UCSD-AML1 (cell line): ENCODE results near the gene PPP4R3A.
A peak's percentile ranks its signal among the peaks of the same experiment; 100 is the strongest.
"Not testable (repeated sequence)": the region's sequence is repeated elsewhere in the genome, so short reads cannot be mapped to it uniquely, and the experiment has no call there.

Source experiments
- DNase-seq: peaks from one replicate; lab custom pipeline; 2025; ENCODE audit not compliant: unreplicated experiment; lab: John Stamatoyannopoulos, UW

PPP4R3A gene

DNA sequence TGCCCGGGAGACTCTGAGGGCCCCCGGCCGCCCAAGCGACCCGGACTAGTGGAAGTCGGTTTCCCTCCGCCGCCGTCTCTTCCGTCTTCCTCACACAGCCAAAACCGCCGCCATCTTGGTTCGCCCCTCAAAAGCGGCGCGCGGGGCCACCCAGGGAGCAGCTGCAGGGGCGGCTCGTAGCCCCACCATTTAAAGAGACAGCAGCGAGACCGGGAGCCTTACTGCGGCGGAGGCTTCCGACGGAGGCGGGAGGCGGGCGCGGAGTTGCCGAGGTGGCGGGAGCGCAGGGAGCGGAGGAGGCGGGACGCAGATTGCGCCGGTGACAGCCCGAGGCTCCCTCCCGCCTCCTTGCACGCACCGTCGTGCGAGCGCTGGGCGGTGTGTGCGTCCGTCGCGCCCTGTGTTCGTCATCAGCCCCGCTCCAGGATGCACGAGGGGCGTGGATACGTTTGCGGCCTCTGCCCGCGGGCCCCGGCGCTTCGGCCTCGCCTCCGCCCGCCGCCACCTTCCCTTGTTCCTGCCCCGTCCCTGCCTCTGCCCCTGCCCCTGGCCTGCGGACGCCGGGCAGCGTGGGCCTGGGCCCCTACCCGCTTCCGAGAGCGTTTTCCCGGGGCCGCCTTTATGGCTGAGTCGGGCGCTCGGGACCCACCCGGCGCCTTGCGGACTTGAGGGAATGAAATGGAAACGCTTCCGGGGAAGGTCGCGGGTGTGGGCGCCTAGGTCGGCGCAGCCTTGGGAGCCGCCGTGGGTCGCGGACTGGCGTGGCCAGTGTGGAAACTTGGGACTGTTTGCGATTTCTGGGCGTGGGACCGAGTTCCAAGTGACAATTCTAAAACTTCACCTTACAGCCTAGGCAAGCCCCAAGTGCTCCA, at the start of gene PPP4R3A:
TSS of gene PPP4R3A (minus strand) at position 140 of the 872 bp plus-strand sequence. CDS start 663 bp downstream, outside the sequence.
- peak; percentile 95 for DNase-seq

DNA sequence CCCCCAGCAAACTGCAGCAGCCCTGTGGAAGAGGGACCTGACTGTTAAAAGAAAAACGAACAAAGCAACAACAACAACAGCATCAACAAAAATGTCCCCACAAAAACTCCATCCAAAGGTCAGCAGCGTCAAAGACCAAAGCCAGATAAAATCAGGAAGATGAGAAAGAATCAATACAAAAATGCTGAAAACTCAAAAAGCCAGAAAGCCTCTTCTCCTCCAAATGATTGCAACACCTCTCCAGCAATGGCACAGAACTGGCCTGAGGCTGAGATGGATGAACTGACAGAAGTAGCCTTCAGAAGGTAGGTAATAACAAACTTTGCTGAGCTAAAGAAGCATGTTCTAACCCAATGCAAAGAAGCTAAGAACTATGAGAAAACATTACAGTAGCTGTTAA, 45.4 kb upstream of the PPP4R3A start:
- DNase-seq = no peak

GRCh38 chr14:91554535-91555332, 44.6 kb upstream of the PPP4R3A start:
- no peak for DNase-seq

DNA sequence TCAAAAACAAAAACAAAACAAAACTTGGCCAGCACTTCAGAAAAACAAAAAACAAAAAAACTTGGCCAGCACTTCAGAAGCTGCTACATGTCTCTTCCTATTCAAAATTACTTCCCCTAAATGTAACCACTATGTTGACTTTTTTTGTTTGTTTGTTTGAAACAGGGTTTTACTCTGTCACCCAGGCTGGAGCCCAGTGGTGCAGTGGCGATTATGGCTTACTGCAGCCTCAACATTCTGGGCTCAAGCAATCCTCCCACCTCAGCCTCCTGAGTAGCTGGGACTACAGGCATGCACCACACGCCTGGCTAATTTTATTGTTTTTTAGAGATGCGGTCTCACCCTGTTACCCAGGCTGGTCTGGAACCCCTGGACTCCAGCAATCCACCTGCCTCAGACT, 38.0 kb upstream of the PPP4R3A start:
- DNase-seq = no peak

- no peak for DNase-seq
Observed at GRCh38 chr14:91545946-91546716, 36.0 kb upstream of the PPP4R3A start.

GRCh38 chr14:91545204-91545603, 35.1 kb upstream of the PPP4R3A start:
- no peak for DNase-seq

DNA sequence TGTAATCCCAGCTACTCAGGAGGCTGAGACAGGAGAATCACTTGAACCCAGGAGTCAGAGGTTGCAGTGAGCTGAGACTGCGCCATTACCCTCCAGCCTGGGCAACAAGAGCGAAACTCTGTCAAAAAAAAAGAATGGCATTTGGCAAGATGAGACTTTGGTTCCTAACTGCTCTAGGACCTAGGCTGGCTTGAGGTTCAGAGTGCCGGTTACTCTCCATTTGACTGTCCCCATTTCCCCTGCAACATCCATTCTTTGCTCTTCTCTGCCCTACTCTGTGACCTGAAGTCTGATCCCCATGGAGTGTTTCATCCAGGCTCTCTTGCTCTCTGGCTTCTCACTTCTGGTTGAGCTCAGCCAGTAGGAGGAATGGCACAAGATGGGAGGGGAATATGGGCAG, 26.2 kb upstream of the PPP4R3A start:
- no peak for DNase-seq

DNA sequence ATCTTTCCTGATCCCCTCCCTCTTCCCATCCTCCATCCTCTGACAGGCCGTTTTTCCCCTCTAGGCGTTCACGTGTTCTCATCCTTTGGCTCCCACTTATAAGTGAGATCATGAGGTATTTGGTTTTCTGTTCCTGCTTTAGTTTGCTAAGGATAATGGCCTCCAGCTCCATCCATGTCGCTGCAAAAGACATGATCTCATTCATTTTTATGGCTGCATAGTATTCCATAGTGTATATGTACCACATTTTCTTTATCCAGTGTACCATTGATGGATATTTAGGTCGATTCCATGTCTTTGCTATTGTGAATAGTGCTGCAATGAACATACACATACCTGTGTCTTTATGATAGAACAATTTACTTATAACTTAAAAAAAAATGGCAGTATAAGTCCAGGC, 23.9 kb upstream of the PPP4R3A start:
- DNase-seq = not testable (repeated sequence)

DNA sequence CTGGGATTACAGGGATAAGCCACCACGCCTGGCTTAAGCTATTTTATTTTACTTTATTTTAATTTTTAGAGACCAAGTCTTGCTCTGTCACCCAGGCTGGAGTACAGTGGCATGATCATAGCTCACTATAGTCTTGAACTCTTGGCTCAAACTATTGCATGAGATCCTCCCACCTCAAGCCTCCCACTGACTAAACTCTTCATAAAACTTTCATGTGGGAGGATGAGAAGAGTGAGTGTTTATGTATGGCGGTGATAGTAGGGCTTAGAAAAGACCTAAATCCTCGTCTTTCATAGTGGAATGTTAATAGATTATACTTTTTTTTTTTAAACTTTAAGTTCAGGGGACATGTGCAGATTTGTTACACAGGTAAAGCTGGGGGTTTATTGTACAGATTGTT, 23.5 kb upstream of the PPP4R3A start:
- DNase-seq = no peak

GRCh38 chr14:91523972-91524371, 13.9 kb upstream of the PPP4R3A start:
- no peak for DNase-seq

DNA sequence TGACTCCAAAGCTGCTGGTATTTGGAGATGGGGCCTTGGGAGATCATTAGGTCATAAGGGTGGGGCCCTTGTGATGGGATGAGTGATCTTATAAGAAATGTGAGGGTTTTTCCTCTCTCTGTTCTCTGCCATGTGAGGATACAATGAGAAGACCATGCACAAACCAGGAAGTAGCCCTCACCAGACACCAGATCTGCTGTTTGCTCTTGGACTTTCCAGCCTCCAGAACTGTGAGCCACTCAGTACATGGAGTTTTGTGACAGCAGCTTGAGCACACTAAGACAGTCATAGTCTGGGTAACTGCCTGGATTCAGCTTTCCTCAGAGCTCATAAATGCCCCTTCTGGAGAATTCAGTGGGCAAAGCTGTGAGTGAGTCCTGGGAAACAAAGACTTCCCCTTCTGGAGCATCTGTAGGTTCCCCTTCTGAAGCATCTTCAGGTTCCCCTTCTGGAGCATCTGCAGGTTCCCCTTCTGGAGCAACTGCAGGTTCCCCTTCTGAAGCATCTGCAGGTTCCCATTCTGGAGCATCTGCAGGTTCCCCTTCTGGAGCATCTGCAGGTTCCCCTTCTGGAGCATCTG, 11.0 kb upstream of the PPP4R3A start:
- no peak for DNase-seq

GRCh38 chr14:91520138-91520537, 10.0 kb upstream of the PPP4R3A start:
- DNase-seq = no peak

GRCh38 chr14:91519239-91520036, 9.3 kb upstream of the PPP4R3A start:
- no peak for DNase-seq

GRCh38 chr14:91516663-91517388, 6.7 kb upstream of the PPP4R3A start:
- no peak for DNase-seq

- DNase-seq = no peak
Observed at GRCh38 chr14:91515979-91516378, 5.9 kb upstream of the PPP4R3A start.

GRCh38 chr14:91511043-91511383, 903 bp upstream of the PPP4R3A start:
- DNase-seq = no peak

- no peak for DNase-seq
Observed at GRCh38 chr14:91509878-91510170, 286 bp downstream of the PPP4R3A start.

GRCh38 chr14:91509083-91509877, 830 bp downstream of the PPP4R3A start:
- DNase-seq = peak; percentile 33

- no peak for DNase-seq
Observed at GRCh38 chr14:91508105-91508504, 2.0 kb downstream of the PPP4R3A start.
